C4-2B (cell line): ENCODE measurements around the gene SOST.

Experiments
- ZFX ChIP-seq: fragments of 450-650 bp; IDR thresholded peaks from 2 replicates; pipeline ENCODE4 v1.6.1; 2017
- TF ChIP-seq, protein P1 (sequence below): fragments of 450-650 bp; conservative IDR thresholded peaks from 2 replicates; pipeline ENCODE4 v1.5.1; 2017; ENCODE audit warnings: mild to moderate bottlenecking

DNA sequence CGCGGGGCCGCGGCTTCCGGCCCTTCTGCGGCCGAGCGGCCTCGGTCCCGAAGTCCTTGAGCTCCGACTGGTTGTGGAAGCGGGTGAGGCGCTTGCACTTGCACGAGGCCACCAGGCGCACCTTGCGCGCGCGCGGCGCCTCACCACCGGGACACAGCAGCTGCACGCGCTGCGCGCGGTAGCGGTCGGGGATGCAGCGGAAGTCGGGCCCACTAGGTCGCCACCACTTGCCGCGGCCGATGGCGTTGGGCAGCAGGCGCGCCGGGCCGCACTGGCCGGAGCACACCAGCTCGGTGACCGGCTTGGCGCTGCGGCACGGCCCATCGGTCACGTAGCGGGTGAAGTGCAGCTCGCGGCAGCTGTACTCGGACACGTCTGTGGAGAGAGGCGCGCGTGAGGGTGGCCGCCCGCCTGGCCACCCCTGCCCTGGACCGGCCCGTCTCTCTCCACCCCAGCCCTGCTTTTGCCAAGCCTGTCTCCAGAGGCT lies 3.2 kb downstream of the SOST start:
- TF ChIP-seq, protein P1, sequence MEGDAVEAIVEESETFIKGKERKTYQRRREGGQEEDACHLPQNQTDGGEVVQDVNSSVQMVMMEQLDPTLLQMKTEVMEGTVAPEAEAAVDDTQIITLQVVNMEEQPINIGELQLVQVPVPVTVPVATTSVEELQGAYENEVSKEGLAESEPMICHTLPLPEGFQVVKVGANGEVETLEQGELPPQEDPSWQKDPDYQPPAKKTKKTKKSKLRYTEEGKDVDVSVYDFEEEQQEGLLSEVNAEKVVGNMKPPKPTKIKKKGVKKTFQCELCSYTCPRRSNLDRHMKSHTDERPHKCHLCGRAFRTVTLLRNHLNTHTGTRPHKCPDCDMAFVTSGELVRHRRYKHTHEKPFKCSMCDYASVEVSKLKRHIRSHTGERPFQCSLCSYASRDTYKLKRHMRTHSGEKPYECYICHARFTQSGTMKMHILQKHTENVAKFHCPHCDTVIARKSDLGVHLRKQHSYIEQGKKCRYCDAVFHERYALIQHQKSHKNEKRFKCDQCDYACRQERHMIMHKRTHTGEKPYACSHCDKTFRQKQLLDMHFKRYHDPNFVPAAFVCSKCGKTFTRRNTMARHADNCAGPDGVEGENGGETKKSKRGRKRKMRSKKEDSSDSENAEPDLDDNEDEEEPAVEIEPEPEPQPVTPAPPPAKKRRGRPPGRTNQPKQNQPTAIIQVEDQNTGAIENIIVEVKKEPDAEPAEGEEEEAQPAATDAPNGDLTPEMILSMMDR: no peak
- no peak for TF ChIP-seq ZFX
